NCI-H2196 (cell line): ENCODE data around the gene HSPG2.
"Not testable (repeated sequence)": the region's sequence is repeated elsewhere in the genome, so short reads cannot be mapped to it uniquely, and the experiment has no call there.

Experiments
- DNase-seq: peaks from one replicate; lab custom pipeline; 2025; ENCODE audit not compliant: unreplicated experiment; lab: John Stamatoyannopoulos, UW

The HSPG2 gene

DNA sequence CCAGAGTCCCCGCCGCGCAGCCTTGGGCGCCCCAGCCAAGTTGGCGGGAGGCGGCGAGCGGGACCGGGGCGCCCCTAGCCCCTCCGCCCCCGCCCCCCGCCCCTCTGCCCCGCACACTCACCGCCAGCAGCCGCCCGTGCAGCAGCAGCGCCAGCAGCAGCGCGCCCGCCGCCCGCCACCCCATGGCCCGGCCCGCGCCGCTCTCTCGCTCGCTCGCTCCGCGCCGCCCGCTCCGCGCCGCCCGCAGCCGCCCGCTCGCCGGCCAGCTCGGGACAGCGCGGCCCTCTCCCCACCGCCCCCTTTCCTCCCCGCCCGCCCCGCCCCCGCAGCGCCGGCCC is at the start of gene HSPG2:
Gene HSPG2, minus strand, starts transcription at position 277 of the 338 bp plus-strand sequence. Its CDS starts 93 bp downstream, at position 184.
- DNase-seq: no peak

DNA sequence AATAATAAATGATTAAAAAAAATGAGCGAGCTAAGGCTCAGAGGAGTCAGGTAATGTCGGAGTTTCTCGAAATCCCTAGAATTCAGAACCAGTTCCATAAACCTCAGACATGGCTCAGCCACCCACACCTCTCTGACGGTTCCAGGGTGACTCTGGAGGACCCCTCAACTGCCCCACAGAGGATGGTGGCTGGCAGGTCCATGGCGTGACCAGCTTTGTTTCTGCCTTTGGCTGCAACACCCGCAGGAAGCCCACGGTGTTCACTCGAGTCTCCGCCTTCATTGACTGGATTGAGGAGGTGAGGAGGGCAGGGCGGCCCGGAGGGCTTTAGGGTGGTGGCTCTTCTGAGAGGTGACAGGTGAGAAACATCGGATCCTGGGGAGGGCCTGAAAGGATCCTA is 49.3 kb upstream of the HSPG2 start:
- DNase-seq: not testable (repeated sequence)

DNA sequence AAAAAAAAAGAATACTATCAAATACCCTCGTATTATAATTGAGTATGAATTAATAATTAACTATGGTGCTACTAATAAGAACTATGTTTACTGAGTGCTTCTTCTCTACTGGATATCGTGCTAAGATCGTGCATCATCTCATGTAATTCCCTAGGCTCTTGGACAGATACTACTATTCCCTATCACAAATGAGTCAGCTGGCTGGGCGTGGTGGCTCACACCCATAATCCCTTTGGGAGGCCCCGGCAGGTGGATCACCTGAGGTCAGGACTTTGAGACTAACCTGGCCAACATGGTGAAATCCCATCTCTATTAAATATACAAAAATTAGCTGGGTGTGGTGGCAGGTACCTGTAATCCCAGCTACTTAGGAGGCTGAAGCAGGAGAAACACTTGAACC is 48.8 kb upstream of the HSPG2 start:
- DNase-seq: not testable (repeated sequence)

DNA sequence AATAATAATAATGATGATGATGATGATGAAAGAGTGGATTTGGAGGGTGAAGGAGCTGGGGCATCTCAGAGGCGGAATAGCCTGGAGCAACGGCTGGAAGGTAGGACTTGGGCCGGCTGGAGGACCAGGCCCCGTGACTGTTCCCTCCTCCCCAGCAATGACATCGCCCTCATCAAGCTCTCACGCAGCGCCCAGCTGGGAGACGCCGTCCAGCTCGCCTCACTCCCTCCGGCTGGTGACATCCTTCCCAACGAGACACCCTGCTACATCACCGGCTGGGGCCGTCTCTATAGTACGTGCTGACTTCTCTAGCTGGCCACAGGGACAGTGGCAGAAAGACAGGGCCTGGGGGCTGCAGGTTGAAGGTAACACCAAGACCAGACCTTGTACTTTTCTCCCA is 46.4 kb upstream of the HSPG2 start:
- DNase-seq: not testable (repeated sequence)

DNA sequence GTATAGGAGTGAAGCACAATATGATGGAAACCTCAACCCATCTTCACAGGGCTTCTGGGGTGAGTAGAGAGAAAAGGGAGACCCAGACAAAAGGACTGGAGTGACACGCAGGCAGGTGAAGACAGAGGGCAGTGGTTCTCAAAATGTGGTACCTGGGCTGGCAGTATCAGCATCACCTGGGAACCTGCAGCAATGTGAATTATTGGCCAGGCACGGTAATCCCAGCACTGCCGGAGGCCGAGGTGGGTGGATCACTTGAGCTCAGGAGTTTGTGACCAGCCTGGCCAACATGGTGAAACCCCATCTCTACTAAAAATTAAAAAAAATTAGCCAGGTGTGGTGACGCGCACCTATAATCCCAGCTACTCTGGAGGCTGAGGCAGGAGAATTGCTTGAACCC is 45.0 kb upstream of the HSPG2 start:
- DNase-seq: not testable (repeated sequence)

DNA sequence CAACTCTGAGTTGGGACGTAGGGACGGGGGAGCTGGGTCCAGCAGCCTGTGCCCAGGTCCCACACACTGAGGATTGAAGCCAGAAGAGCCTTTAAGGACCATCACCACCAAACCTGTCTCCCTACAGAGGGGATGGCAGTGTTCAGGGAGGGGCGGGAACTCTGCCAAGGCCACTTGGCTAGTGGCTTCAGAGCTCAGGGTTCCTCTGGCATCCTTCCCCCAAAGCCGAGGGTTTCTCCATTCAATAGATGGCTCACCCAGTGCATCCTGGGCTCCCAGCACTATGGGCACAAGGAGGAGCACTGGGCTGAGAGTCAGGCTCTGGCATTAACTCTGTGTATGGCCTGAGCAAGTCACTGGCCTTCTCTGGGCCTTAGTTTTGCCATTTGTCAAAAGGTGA is 44.1 kb upstream of the HSPG2 start:
- not testable (repeated sequence) for DNase-seq

DNA sequence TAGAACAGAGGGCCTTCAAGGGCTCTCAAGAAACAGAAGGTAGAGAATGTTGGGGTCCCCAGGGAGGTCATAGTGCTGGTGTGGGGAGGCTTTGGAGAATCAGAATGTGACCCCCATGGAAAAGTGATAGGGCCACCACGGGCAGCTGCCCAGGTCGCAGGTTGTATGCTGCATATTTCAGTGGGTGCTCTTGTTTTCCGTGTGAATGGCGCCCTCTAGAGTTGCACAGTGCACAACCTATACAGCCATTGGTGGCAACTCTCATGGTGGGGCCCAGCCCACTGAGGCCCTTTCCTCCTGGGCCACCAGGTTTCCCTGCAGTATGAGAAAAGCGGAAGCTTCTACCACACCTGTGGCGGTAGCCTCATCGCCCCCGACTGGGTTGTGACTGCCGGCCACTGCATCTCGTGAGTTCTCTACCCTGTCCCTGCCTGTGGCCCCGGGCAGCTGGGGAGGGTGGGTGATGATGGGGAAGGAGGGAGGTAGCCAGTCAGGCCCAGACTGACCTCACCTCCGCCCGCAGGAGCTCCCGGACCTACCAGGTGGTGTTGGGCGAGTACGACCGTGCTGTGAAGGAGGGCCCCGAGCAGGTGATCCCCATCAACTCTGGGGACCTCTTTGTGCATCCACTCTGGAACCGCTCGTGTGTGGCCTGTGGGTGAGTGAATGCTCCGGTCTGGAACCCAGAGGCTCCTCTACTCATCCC is 43.6 kb upstream of the HSPG2 start:
- not testable (repeated sequence) for DNase-seq

DNA sequence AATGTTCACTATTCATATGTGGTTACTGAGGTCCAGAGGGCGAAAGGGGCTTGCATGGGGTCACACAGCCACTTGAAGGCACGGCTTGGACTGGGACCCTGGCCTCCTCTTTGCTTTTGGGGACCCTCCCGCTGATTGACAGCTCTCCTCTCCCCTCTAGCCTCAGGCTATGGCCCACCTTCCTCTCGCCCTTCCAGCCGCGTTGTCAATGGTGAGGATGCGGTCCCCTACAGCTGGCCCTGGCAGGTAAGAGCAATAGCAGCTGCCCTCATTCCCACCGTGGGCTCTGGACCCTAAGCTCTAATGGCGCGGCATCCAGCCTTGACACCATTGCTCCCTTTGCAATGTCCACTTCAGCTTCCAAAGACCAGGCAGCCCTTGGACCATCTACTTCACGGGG is 41.1 kb upstream of the HSPG2 start:
- DNase-seq: not testable (repeated sequence)

DNA sequence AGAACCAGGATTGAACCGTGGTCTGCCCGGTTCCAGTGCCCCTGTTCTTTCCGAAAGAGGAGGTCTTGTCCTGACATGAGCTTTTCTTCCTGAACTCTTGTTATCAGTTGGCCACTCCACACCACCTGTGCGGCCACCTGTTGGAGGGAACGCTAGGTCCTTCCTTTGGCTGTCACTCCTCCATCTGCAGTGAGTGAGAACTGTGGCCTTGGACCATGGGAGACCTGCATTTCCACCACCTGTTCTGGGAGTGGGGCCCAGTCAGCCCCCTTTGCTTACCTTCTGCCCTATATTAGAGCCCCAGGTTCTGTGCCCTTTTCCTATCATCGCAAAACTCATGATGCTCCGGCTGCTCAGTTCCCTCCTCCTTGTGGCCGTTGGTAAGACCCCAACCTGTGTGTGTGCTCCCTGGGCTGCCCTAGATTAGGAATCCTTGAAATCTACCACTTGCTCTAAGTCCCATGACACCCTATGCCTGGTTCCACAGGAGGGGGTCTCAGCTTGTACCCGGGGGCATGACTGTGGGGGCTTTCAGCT is 39.7 kb upstream of the HSPG2 start, which contains the start of gene CELA3B:
Gene CELA3B, plus strand, starts transcription at position 320 of the 537 bp plus-strand sequence. Its CDS starts 18 bp downstream, at position 338.
- not testable (repeated sequence) for DNase-seq

DNA sequence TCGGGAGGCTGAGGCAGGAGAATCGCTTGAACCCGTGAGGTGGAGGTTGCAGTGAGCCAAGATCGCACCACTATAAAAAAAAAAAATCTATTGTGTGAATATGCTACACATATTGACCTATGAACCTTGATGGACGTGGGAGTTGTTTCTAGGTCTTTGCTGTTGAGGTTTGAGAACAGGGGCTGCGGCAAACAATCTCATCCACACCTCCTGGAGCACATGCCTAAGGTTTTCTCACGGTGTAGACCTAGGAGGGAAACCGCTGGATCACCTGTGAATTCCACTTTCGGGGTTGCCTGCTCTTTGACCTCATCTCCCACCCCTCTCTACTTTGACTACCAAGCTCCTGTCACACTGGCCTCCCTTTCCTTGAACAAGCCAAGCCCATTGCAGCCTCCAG is 38.2 kb upstream of the HSPG2 start:
- DNase-seq: not testable (repeated sequence)

DNA sequence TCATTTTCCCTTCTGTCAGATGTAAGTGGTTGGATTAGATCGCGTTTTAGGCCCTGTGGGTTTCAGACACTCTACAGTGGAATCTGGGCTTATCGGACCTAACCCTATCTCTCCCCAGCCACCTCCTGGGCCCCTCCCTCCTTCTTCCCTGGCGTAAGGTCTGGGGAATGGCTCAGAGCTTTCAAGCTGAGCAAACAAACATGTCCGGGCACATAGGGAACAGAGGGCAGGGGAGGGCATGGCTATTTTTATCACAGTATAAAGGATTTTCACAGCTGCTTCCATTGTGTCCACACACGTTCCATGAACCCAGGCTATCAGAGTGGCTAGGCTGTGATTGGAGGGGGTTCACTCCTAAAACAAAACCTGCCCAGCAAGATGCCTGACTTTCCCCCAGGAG is 37.6 kb upstream of the HSPG2 start:
- DNase-seq: peak; percentile 28

DNA sequence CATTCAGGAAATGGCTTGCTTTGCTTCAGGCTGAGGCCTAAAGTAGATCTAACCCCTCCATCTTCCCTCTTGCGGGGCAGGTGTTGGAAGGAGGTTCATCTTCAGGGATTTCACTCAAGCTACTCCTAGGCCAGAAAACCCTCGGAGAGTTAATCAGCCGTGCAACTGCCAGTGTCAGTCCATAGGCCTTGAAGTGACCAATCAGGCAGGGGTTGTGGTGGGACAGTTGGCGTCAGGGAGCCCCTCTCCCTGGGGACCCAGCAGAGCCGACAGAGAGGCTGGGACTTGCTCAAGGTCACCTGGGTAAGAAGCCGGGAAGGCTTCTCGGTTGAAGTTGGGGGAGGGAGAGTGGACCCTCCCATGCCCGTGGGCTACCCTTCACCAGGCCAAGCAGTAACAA is 36.8 kb upstream of the HSPG2 start:
- not testable (repeated sequence) for DNase-seq

DNA sequence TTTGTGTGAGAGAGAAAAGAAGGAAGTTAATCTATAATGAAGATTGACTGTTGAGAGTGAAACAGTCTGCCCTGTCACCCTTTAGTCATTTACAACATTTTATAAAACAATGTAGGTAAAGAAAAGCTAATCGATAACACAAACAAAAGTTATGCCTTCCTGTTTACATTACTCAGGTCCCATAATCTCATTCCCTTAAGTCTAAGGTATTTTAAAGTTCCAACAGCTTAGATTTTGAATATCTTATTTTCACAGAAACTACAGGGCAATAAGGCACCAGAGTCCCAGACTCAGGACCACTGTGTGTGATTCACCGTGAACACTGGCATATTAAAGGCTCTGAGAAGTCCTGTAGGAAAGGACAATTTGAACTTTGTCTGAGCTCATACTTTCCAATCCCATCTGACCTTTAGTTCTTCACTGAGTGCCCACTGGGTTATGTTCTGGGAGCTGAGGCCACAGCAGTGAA is 35.9 kb upstream of the HSPG2 start:
- not testable (repeated sequence) for DNase-seq

DNA sequence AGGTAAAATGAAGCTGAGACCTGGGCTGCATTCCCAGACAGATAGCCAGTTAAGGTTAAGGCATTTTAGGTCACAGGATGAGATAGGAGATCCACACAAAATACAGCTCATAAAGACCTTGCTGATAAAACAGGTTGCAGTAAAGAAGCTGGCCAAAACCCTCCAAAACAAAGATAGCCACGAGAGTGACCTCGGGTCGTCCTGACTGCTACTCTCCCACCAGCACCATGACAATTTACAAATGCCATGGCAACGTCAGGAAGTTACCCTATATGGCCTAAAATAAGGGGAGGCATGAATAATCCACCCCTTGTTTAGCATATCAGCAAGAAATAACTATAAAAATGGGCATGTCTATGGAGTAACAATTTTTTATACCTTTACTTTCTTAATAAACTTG is 33.4 kb upstream of the HSPG2 start:
- DNase-seq: not testable (repeated sequence)

DNA sequence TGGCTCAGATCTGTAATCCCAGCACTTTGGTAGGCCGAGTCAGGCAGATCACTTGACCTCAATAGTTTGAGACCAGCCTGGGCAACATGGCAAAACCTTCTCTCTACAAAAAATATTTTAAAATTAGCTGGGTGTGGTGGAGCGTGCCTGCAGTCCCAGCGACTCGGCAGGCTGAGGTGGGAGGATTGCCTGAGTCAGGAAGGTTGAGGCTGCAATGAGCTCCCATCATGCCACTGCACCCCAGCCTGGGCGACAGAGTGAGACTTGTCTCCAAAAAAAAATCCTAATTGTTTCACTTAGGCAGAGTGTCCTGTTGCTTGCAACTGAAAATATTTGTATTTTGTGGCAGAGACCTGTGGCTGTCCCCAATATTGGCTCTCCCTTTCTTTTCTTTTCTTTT is 32.0 kb upstream of the HSPG2 start:
- DNase-seq: not testable (repeated sequence)

DNA sequence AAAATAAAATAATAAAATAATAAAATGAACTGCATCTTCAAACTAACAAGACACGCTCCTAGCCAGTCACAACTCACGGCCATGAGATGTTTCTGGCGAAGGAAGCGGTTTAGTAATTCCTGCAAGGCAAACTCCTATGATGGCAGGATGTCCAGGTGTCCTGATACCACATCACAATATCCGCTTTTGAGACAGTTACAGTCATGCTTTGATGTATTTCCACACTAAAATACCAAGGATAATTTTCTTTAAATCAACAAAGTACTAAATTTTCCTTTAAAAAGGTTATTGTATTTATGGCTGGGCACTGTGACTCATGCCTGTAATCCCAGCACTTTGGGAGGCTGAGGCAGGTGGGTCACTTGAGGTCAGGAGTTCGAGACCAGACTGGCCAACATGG is 30.1 kb upstream of the HSPG2 start:
- not testable (repeated sequence) for DNase-seq

DNA sequence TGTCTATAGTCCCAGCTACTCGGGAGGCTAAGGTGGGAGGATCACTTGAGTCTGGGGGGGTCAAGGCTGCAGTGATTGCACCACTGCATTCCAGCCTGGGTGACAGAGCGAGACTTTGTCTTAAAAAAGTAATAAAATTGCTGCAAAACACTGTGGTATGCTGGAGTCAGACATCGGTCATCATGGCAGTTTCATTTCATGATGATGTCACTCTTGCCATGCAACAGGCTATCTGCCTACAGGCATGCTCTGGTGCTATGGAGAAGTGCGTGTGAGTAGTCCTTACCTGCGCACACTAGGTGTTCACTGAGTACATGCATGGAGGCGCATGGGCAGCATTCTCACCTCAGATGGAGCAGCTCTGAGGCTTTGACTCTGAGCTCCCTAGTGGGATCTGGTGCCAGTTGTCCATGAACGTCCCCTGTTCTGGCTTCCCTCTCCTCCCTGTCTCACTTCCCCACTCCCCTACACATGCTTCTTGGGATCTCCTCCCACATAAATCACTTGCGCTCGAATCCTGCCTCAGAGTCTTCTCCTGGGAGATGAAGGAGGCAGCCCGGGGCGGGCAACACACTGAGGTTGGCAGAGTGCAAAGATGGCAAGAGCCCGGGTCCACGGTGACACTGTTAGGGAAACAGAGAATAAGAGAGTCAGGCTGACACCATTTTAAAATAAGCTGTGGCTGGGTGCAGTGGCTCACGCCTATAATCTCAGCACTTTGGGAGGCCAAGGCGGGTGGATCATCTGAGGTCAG is 29.3 kb upstream of the HSPG2 start:
- no peak for DNase-seq

DNA sequence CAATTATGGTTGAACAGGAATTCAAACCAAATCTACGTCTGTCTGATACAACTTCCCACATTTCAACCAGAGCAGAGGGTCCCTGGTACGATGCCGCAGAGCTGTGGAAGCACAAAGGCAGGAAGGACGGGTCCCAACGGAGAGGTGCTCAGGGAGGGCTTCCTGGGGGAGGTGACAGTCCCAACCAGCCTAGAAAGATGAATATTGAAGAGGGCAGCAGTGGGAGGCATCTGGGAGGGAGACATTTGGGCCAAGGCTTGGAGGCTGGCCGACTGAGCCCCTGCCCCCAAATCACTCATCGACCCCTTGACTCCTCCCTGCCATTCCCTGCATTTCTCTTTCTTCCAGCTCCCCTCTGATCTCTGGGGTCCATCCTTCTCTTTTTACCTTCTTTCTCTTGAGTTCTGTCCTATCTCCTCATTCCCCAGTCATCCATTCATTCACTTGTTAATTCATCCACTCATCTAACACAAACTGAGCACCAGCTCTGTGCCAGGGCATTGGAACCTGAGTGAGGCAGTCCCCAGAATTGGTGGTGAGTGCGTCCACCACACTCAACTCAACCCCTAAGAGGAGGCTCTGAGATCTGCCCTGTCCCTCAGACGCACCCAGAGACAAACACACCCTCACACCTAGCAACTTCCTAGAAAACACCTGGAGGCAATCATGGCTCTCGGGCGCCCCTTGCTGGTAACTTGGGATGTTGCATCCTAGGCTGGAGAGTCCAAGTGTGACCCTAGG is 26.5 kb upstream of the HSPG2 start:
- DNase-seq: peak; percentile 86

DNA sequence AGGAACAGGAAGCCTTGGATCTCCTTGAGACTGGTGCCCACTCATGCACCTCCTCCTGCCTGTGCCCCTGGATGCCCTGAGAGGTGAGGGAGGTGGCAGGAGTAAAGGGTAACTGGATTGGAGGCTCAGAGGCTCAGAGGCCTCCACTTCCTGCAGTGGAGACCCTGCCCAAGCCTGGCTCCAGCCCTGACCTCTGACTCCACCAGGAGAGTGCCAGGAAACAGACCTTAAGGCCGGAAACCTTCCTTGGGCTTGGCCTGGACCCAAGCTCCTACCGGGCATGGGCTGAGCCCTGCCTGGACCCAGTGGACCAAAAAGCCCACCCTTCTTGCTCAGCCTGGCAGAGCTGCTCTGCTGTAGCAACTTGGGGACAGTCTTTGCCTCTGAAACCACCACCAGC is 24.7 kb upstream of the HSPG2 start:
- DNase-seq: no peak

DNA sequence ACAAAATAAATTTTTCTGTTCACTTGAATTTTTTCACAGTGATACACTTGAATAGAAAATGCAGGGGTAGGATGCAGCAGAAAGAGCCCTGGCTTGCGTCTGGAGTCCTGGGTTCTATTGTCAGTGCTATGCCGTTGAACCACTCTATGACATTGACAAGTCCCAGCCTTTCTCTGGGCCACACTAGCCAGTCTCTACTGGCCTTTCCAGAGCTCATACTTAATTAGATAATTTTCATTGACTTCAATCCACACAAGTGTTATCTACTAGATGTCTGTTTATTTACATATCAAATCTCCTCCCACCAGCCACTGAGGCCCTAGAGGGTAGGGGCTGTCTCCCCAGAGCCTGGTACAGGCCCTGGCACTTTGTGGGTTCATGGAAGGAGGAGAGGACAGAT is 24.2 kb upstream of the HSPG2 start:
- DNase-seq: no peak
